Type B pancreatic cell (in vitro differentiated cells): ENCODE measurements around the gene TMEM203. TPM values are rescaled to one million over a fixed set of nuclear protein-coding genes. Genes with fewer than 3 reads are reported as not detected.

ENCODE experiments used
- DNase-seq: peaks from one replicate; pipeline ENCODE4 v3.0.0; 2021; ENCODE audit warnings: mixed read lengths; ENCODE audit not compliant: unreplicated experiment; ENCODE audit errors: extremely low spot score
- H3K27ac Mint-ChIP-seq: 2 replicates; pipeline ENCODE4 v1.8.0; 2021; ENCODE audit warnings: mild to moderate bottlenecking, mixed read lengths
- H3K27me3 Mint-ChIP-seq: 2 replicates; pipeline ENCODE4 v1.8.0; 2021; ENCODE audit warnings: mixed read lengths
- H3K36me3 Mint-ChIP-seq: 2 replicates; pipeline ENCODE4 v1.8.0; 2021; ENCODE audit warnings: mixed read lengths
- H3K4me1 Mint-ChIP-seq: one replicate; pipeline ENCODE4 v1.8.0; 2021; ENCODE audit warnings: mixed read lengths; ENCODE audit not compliant: unreplicated experiment
- H3K4me3 Mint-ChIP-seq: 2 replicates; pipeline ENCODE4 v1.8.0; 2021; ENCODE audit warnings: mild to moderate bottlenecking, mixed read lengths
- H3K9me3 Mint-ChIP-seq: 2 replicates; pipeline ENCODE4 v1.8.0; 2021; ENCODE audit warnings: mixed read lengths
- total RNA-seq: library from RNA; stranded (reverse); gene quantifications from 2 replicates; pipeline ENCODE4 v1.2.1, GENCODE V29; 2021; ENCODE audit warnings: low replicate concordance
- TF ChIP-seq, protein P1 (sequence below): fragments of 200-600 bp; sonication (generic); conservative IDR thresholded peaks from 2 replicates; pipeline ENCODE4 v1.5.0; 2021; ENCODE audit warnings: antibody characterized with exemption, mild to moderate bottlenecking

TMEM203 gene
- total RNA-seq, 1 donor from 2014 or later = 46.3 TPM

DNA sequence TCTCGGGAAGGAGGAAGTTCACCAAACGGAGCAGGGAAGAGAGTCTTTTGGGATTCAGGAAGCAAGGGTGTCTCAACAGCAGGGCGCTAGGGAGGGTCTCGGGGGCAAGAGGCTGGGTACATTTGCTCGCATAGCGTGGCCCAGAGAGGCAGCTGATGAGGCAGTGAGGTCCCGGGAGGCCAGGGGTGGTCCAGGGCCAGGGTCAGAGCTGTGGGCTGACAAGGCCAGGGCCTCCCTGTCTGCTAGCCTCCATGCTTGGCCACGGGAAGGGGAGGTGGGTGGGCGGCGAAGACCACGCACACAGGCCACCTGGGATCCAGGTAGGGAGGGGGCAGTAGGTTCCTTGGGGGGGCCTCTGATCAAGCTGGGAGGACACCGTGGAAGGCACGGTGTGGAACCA is 6.1 kb upstream of the TMEM203 start:
- TF ChIP-seq, protein P1, sequence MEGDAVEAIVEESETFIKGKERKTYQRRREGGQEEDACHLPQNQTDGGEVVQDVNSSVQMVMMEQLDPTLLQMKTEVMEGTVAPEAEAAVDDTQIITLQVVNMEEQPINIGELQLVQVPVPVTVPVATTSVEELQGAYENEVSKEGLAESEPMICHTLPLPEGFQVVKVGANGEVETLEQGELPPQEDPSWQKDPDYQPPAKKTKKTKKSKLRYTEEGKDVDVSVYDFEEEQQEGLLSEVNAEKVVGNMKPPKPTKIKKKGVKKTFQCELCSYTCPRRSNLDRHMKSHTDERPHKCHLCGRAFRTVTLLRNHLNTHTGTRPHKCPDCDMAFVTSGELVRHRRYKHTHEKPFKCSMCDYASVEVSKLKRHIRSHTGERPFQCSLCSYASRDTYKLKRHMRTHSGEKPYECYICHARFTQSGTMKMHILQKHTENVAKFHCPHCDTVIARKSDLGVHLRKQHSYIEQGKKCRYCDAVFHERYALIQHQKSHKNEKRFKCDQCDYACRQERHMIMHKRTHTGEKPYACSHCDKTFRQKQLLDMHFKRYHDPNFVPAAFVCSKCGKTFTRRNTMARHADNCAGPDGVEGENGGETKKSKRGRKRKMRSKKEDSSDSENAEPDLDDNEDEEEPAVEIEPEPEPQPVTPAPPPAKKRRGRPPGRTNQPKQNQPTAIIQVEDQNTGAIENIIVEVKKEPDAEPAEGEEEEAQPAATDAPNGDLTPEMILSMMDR = no peak
- no peak for DNase-seq
- peaks cover 6% of the 10 kb centered on the region for H3K36me3 Mint-ChIP-seq
- peaks cover 7% of the 10 kb centered on the region for H3K4me1 Mint-ChIP-seq
- no peak overlapping the region for H3K4me3 Mint-ChIP-seq
- H3K9me3 Mint-ChIP-seq = no peaks in the 10 kb centered on the region
- no peaks in the 10 kb centered on the region for H3K27me3 Mint-ChIP-seq
- no peak overlapping the region for H3K27ac Mint-ChIP-seq

DNA sequence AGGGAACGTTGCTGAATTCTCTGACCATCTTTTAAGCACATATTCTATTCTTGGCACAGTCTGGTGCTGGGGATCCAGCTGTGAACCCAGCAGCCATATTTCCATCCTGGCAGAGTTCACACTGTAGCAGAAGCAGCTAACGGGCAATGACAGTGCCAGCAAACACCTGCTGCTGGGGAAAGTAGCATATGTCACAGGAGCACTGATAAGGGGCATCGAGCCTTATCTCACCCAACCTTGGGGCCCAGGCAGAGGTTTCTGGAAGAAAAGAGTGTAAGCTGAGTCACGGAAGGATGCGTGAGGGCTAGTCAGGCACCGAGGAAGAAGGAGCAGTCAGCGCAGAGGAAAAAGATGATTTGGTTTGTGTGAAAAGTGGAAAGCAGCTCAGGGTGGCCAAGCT is 1.2 kb upstream of the TMEM203 start:
- DNase-seq = no peak
- Mint-ChIP-seq H3K36me3 (peaks cover 6% of the 10 kb centered on the region), H3K27ac (peak overlapping the region; percentile 86), H3K4me1 (peaks cover 24% of the 10 kb centered on the region), H3K27me3 (no peaks in the 10 kb centered on the region), H3K4me3 (peak overlapping the region; percentile 94), H3K9me3 (no peaks in the 10 kb centered on the region)
- TF ChIP-seq, protein P1 = no peak

DNA sequence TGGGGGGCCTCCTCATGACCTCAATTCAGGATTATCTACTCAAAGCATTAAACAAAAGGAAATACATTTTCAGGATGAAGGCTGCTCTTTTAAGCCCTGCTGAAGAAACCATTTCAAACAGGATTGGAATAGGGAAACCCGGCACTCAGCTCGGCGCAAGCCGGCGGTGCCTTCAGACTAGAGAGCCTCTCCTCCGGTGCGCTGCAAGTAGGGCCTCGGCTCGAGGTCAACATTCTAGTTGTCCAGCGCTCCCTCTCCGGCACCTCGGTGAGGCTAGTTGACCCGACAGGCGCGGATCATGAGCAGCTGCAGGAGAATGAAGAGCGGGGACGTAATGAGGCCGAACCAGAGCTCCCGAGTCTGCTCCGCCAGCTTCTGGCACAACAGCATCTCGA is 720 bp downstream of the TMEM203 start:
- DNase-seq = no peak
- peaks cover 27% of the 10 kb centered on the region for H3K4me1 Mint-ChIP-seq
- TF ChIP-seq, protein P1 = no peak
- peak overlapping the region; percentile 91 for H3K27ac Mint-ChIP-seq
- H3K9me3 Mint-ChIP-seq = no peaks in the 10 kb centered on the region
- peak overlapping the region; percentile 94 for H3K4me3 Mint-ChIP-seq
- H3K36me3 Mint-ChIP-seq = peaks cover 6% of the 10 kb centered on the region
- no peaks in the 10 kb centered on the region for H3K27me3 Mint-ChIP-seq

DNA sequence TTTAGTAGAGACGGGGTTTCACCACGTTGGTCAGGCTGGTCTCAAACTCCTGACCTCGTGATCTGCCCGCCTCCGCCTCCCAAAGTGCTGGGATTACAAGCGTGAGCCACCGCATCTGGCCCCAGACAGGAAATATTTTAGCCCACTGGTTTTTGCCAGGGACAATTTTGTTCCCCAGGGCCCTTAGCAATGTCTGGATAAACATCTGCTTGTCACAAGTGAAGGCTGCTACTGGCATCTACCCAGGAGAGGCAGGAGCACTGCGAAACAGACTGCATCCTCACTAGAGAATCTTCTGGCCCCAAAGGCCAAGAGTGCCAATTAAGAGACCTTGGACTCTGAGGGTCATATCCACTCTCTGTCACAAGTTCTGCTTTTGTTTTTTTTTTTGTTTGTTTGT is 2.5 kb downstream of the TMEM203 start:
- no peaks in the 10 kb centered on the region for H3K27me3 Mint-ChIP-seq
- peaks cover 6% of the 10 kb centered on the region for H3K36me3 Mint-ChIP-seq
- H3K27ac Mint-ChIP-seq = no peak overlapping the region
- H3K4me1 Mint-ChIP-seq = peaks cover 27% of the 10 kb centered on the region
- no peak for DNase-seq
- TF ChIP-seq, protein P1 = no peak
- H3K4me3 Mint-ChIP-seq = no peak overlapping the region
- H3K9me3 Mint-ChIP-seq = no peaks in the 10 kb centered on the region

DNA sequence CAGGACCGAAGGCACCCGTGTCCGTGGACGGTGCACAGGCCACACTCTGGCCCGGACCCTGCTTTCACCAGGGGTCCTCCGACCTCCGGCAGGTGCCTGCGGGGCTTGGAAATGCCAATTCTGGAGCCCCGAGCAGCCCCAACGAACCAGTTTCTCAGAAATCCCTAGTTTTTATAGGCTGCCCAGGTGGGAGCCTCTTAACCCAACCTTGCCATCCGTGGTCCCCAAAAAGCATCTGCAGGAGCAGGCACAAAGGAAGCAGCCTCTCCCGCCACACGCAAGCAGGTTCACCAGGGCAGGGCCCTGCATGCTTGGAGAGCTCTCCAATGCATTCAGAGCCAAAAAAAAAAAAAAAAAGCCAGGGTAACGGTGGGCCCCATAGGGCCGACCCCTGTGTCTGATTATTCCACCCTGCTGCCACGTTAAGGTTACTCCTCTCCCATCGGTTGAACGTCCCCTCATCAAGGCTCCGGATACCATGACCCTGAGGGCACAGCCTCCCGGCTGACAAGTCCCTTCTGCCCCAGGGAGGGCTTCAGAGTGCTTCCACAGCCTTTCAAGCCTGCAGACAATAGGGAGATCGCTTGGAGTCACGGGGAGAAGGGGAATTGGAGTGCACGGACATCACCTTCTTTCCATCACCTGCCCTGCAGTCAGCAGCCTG is 4.1 kb downstream of the TMEM203 start:
- no peak for DNase-seq
- Mint-ChIP-seq H3K9me3 (no peaks in the 10 kb centered on the region), H3K27ac (peak overlapping the region; percentile 82), H3K36me3 (no peaks in the 10 kb centered on the region), H3K27me3 (no peaks in the 10 kb centered on the region), H3K4me1 (peaks cover 19% of the 10 kb centered on the region), H3K4me3 (peak overlapping the region; percentile 86)
- TF ChIP-seq, protein P1 = no peak
